H9 (cell line): ENCODE results near the gene HIBCH. TPM values are rescaled to one million over a fixed set of nuclear protein-coding genes. Genes with fewer than 3 reads are reported as not detected.

ENCODE experiments used
- DNase-seq: peaks from one replicate; pipeline ENCODE4 v3.0.0-alpha.2; 2017
- H2AFZ ChIP-seq: one replicate; pipeline ENCODE4 v1.6.1; 2013; ENCODE audit warnings: mild to moderate bottlenecking, low read length, control low read depth, moderate library complexity
- H2AK5ac ChIP-seq: 2 replicates; pipeline ENCODE4 v1.6.1; 2013; ENCODE audit warnings: low read length, control low read depth, mixed read lengths; ENCODE audit not compliant: insufficient read length
- H2BK120ac ChIP-seq: one replicate; pipeline ENCODE4 v1.6.1; 2013; ENCODE audit warnings: low read depth, mild to moderate bottlenecking, low read length, control low read depth, inconsistent platforms; ENCODE audit not compliant: poor library complexity, severe bottlenecking
- H2BK12ac ChIP-seq: 2 replicates; pipeline ENCODE4 v1.6.1; 2013; ENCODE audit warnings: low read length, control low read depth, mixed read lengths, low read depth; ENCODE audit not compliant: insufficient read length
- H2BK15ac ChIP-seq: 2 replicates; pipeline ENCODE4 v1.6.1; 2013; ENCODE audit warnings: low read depth, low read length, control low read depth
- H2BK20ac ChIP-seq: one replicate; pipeline ENCODE4 v1.6.1; 2013; ENCODE audit warnings: low read depth, mild to moderate bottlenecking, low read length, control low read depth, inconsistent platforms; ENCODE audit not compliant: poor library complexity, severe bottlenecking
- H2BK5ac ChIP-seq: 2 replicates; pipeline ENCODE4 v1.6.1; 2013; ENCODE audit warnings: low read length, control low read depth, mixed read lengths; ENCODE audit not compliant: insufficient read length
- H3K14ac ChIP-seq: 2 replicates; pipeline ENCODE4 v1.6.1; 2013; ENCODE audit warnings: low read length, control low read depth; ENCODE audit not compliant: insufficient read depth
- H3K18ac ChIP-seq: 2 replicates; pipeline ENCODE4 v1.6.1; 2013; ENCODE audit warnings: low read depth, mild to moderate bottlenecking, mixed read lengths, low read length, control low read depth; ENCODE audit not compliant: insufficient read length
- H3K23ac ChIP-seq: 2 replicates; pipeline ENCODE4 v1.6.1; 2013; ENCODE audit warnings: low read length, control low read depth, mixed read lengths, low read depth; ENCODE audit not compliant: insufficient read length
- H3K23me2 ChIP-seq: 2 replicates; pipeline ENCODE4 v1.6.1; 2013; ENCODE audit warnings: low read depth, mild to moderate bottlenecking, mixed read lengths, low read length, control low read depth; ENCODE audit not compliant: insufficient read length, poor library complexity, severe bottlenecking
- H3K27ac ChIP-seq: 2 replicates; pipeline ENCODE4 v1.5.1; 2013; ENCODE audit warnings: low read length, control low read depth, mixed read lengths, low read depth; ENCODE audit not compliant: insufficient read length
- H3K27me3 ChIP-seq: 2 replicates; pipeline ENCODE4 v1.6.1; 2013; ENCODE audit warnings: low read length, control low read depth, inconsistent platforms; ENCODE audit not compliant: insufficient read depth
- H3K4ac ChIP-seq: 2 replicates; pipeline ENCODE4 v1.6.1; 2013; ENCODE audit warnings: low read depth, mild to moderate bottlenecking, control low read depth, inconsistent platforms, low read length, moderate library complexity
- H3K4me1 ChIP-seq: 2 replicates; pipeline ENCODE4 v1.6.1; 2013; ENCODE audit warnings: low read length, control low read depth, inconsistent platforms; ENCODE audit not compliant: insufficient read depth
- H3K4me2 ChIP-seq: 2 replicates; pipeline ENCODE4 v1.6.1; 2013; ENCODE audit warnings: low read length, control low read depth, mixed read lengths; ENCODE audit not compliant: insufficient read length, insufficient read depth
- H3K56ac ChIP-seq: 2 replicates; pipeline ENCODE4 v1.6.1; 2013; ENCODE audit warnings: low read depth, mild to moderate bottlenecking, mixed read lengths, low read length, control low read depth; ENCODE audit not compliant: insufficient read length
- H3K79me1 ChIP-seq: 2 replicates; pipeline ENCODE4 v1.6.1; 2013; ENCODE audit warnings: low read depth, mild to moderate bottlenecking, moderate library complexity, low read length, control low read depth, inconsistent platforms; ENCODE audit not compliant: insufficient read depth, poor library complexity, severe bottlenecking
- H3K79me2 ChIP-seq: 2 replicates; pipeline ENCODE4 v1.6.1; 2013; ENCODE audit warnings: low read length, control low read depth, inconsistent platforms; ENCODE audit not compliant: insufficient read depth
- H3K9ac ChIP-seq: 2 replicates; pipeline ENCODE4 v1.6.1; 2013; ENCODE audit warnings: low read length, control low read depth, mixed read lengths; ENCODE audit not compliant: insufficient read length; ENCODE audit errors: extremely low read depth
- H3K9me3 ChIP-seq: one replicate; pipeline ENCODE4 v1.6.1; 2013; ENCODE audit warnings: low read depth, low read length, inconsistent platforms; ENCODE audit not compliant: control insufficient read depth
- H3T11ph ChIP-seq: one replicate; pipeline ENCODE4 v1.6.1; 2013; ENCODE audit warnings: mild to moderate bottlenecking, low read length, control low read depth, inconsistent platforms
- H4K20me1 ChIP-seq: one replicate; pipeline ENCODE4 v1.6.1; 2013; ENCODE audit not compliant: control insufficient read depth, insufficient read length, insufficient read depth
- H4K5ac ChIP-seq: 2 replicates; pipeline ENCODE4 v1.6.1; 2013; ENCODE audit warnings: low read depth, mild to moderate bottlenecking, mixed read lengths, low read length, control low read depth; ENCODE audit not compliant: insufficient read length
- H4K8ac ChIP-seq: replicated peaks from 2 replicates; pipeline ENCODE4 v1.6.1; 2013; ENCODE audit warnings: low read length, control low read depth, mixed read lengths, low read depth; ENCODE audit not compliant: insufficient read length
- H4K91ac ChIP-seq: 2 replicates; pipeline ENCODE4 v1.6.1; 2013; ENCODE audit warnings: low read depth, mild to moderate bottlenecking, moderate library complexity, mixed read lengths, low read length, control low read depth; ENCODE audit not compliant: insufficient read length
- H3K27ac Mint-ChIP-seq, 3 experiments: 2 replicates in 2 of 3; 3 replicates in 1 of 3; pipeline ENCODE4 v1.8.0; 2020 to 2021; ENCODE audit warnings: mixed read lengths in 3 of 3, mild to moderate bottlenecking in 1 of 3, moderate library complexity in 1 of 3
- H3K27me3 Mint-ChIP-seq: 2 replicates; pipeline ENCODE4 v1.8.0; 2021; ENCODE audit warnings: low read depth, mild to moderate bottlenecking, moderate library complexity, mixed read lengths
- H3K36me3 Mint-ChIP-seq, 3 experiments: 2 replicates in 2 of 3; 3 replicates in 1 of 3; pipeline ENCODE4 v1.8.0; 2020 to 2021; ENCODE audit warnings: low read depth in 3 of 3, mixed read lengths in 3 of 3; ENCODE audit not compliant: insufficient read depth in 1 of 3
- H3K4me1 Mint-ChIP-seq, 2 experiments: 2 replicates each; pipeline ENCODE4 v1.8.0; 2020; ENCODE audit warnings: mixed read lengths in 2 of 2
- H3K4me3 Mint-ChIP-seq, 2 experiments: 2 replicates in 1 of 2; 3 replicates in 1 of 2; pipeline ENCODE4 v1.8.0; 2020 to 2021; ENCODE audit warnings: mild to moderate bottlenecking in 2 of 2, mixed read lengths in 2 of 2, moderate library complexity in 1 of 2
- H3K9me3 Mint-ChIP-seq, 2 experiments: 2 replicates in 1 of 2; 3 replicates in 1 of 2; pipeline ENCODE4 v1.8.0; 2020; ENCODE audit warnings: mild to moderate bottlenecking in 2 of 2, mixed read lengths in 2 of 2, moderate library complexity in 1 of 2
- CTCF ChIP-seq: fragments of 200-600 bp; sonication (generic); conservative IDR thresholded peaks from 3 replicates; pipeline ENCODE4 v1.8.0; 2021; ENCODE audit warnings: antibody characterized with exemption, mild to moderate bottlenecking
- WGBS: extraction: QIAGEN DNeasy Blood & Tissue Kit; methylation state at CpG from one replicate; pipeline ENCODE4 v1.1.7; 2013; ENCODE audit warnings: missing lambda C conversion rate, low lambda C conversion rate, mixed read lengths; ENCODE audit not compliant: insufficient read length; ENCODE audit errors: extremely low coverage; 5-methylcytosine and 5-hydroxymethylcytosine counted together
- total RNA-seq: library from RNA; stranded (reverse); gene quantifications from 2 replicates; pipeline ENCODE4 v1.2.1, GENCODE V29; 2021

Gene HIBCH
- total RNA-seq, 1 experiment from 2014 or later, result 28.0 TPM

- H3K27me3 Mint-ChIP-seq, result no peaks in the 10 kb centered on the region
- H3K27me3 ChIP-seq, result no peaks in the 10 kb centered on the region
- no peak overlapping the region for H3K27ac Mint-ChIP-seq
- H3K4me1 ChIP-seq, result no peaks in the 10 kb centered on the region
- H2BK12ac ChIP-seq, result no peak overlapping the region
- H4K8ac ChIP-seq, result no peak overlapping the region
- DNase-seq, result no peak
- no peak overlapping the region for H2BK120ac ChIP-seq
- no peak overlapping the region for H3K56ac ChIP-seq
- no peak overlapping the region for H2AFZ ChIP-seq
- no peak overlapping the region for H3K4me3 Mint-ChIP-seq
- H3K4ac ChIP-seq, result no peak overlapping the region
- no peaks in the 10 kb centered on the region for H3K23me2 ChIP-seq
- H3K79me1 ChIP-seq, result no peaks in the 10 kb centered on the region
- H3K23ac ChIP-seq, result no peak overlapping the region
- no peak for TF ChIP-seq CTCF
- no peak overlapping the region for H3T11ph ChIP-seq
- H4K91ac ChIP-seq, result no peak overlapping the region
- no peak overlapping the region for H3K4me2 ChIP-seq
- H3K36me3 Mint-ChIP-seq, result peaks cover 15 to 26% (median 16%) of the 10 kb centered on the region in 3 experiments; a peak in 6 of 7 replicates
- H3K9me3 Mint-ChIP-seq, result no peaks in the 10 kb centered on the region; a peak in 2 of 5 replicates
- no peak overlapping the region for H4K5ac ChIP-seq
- H2AK5ac ChIP-seq, result no peak overlapping the region
- H2BK15ac ChIP-seq, result no peak overlapping the region
- H3K14ac ChIP-seq, result no peak overlapping the region
- H2BK20ac ChIP-seq, result no peak overlapping the region
- no CpG with 5 or more reads among the region's 2 CpGs for WGBS
- H3K9me3 ChIP-seq, result no peaks in the 10 kb centered on the region
- H3K4me1 Mint-ChIP-seq, result no peaks in the 10 kb centered on the region
- no peaks in the 10 kb centered on the region for H4K20me1 ChIP-seq
- H3K9ac ChIP-seq, result no peak overlapping the region
- no peak overlapping the region for H2BK5ac ChIP-seq
- no peaks in the 10 kb centered on the region for H3K79me2 ChIP-seq
- H3K27ac ChIP-seq, result no peak overlapping the region
- H3K18ac ChIP-seq, result no peak overlapping the region
Observed at GRCh38 chr2:190261851-190262250, 57.8 kb downstream of the HIBCH start.
